Pancreas (tissue), 10 donors: ENCODE measurements around the gene FARS2. TPM values are rescaled to one million over a fixed set of nuclear protein-coding genes. Genes with fewer than 3 reads are reported as not detected.

Experiments
- ATAC-seq, 4 donors: fragments of 200-7000 bp; cut with Tn5 transposase; one replicate each; pipeline versions ENCODE4 v1.8.0 to v1.9.1; 2020; ENCODE audit warnings: mild to moderate bottlenecking in 4 of 4, moderate library complexity in 4 of 4
- DNase-seq, 6 donors: peaks; one replicate each; pipeline ENCODE4 v3.0.0-alpha.2; 2020
- FAIRE-seq: peaks from 2 replicates; lab custom pipeline; 2012; peaks lifted over from hg19 to GRCh38; lab: Jason Lieb, UNC
- H3K27ac ChIP-seq, 4 donors: fragments of 200-600 bp; sonication (generic); 1 replicate in 3 of 4; 2 replicates in 1 of 4; pipeline versions ENCODE4 v1.5.0 to v1.8.0; 2020
- H3K27me3 ChIP-seq, 4 donors: fragments of 200-600 bp; one replicate each; pipeline ENCODE4 v1.8.0; 2021
- H3K36me3 ChIP-seq, 3 donors: fragments of 200-600 bp; sonication (generic) in 1 of 3; one replicate each; pipeline versions ENCODE4 v1.5.0 to v1.8.0; 2020 to 2021
- H3K4me1 ChIP-seq, 3 donors: fragments of 200-600 bp; one replicate each; pipeline ENCODE4 v1.8.0; 2021
- H3K4me3 ChIP-seq, 4 donors: fragments of 200-600 bp; sonication (generic) in 2 of 4; one replicate each; pipeline versions ENCODE4 v1.5.0 to v1.8.0; 2020 to 2021
- H3K9me3 ChIP-seq, 4 donors: fragments of 200-600 bp; one replicate each; pipeline ENCODE4 v1.8.0; 2021
- WGBS, 2 donors: extraction: QIAGEN DNeasy Blood & Tissue Kit; methylation state at CpG; one replicate each; pipeline ENCODE4 v1.1.7; 2013; 5-methylcytosine and 5-hydroxymethylcytosine counted together
- intact Hi-C, 3 donors: fragments of 100-400 bp; cut with DNase I; formaldehyde crosslinking; loops; one replicate each; pipeline versions ENCODE4 v1.11.1 to v1.14.2; 2022
- polyA plus RNA-seq, 2 donors: library from polyadenylated mRNA; stranded (reverse); fragments of 200-250 nt; gene quantifications; one replicate each; pipeline ENCODE4 v1.2.3, GENCODE V29; 2013
- total RNA-seq, 6 donors: library from RNA; stranded (reverse); fragmentation: NEBNext Ultra II Directional in 4 of 6; extraction: Animal tissue kit (Norgen Biotek cat#: 25700) in 4 of 6; gene quantifications; one replicate each; pipeline versions ENCODE4 v1.2.1 to v1.2.4, GENCODE V29; 2021 to 2023
- TF ChIP-seq, protein P1 (sequence below), 4 donors: fragments of 200-600 bp; sonication (generic) in 3 of 4; IDR thresholded peaks; one replicate each; pipeline versions ENCODE4 v1.5.0 to v1.8.0; 2021; ENCODE audit warnings: antibody characterized with exemption in 4 of 4
- donor health status: healthy with polysubstance abuse.
- donor health status: DM: no; HTN: no; CAD: no; lungs with moderate emphysema.
- donor health status: DM: no; HTN: no; CAD: no.
- donor health status: control.
- donor health status: control.
- donor health status: Bipolar disorder and iron deficiency.
- donor health status: DM: yes; HTN: yes; CAD: no.
- donor health status: DM: no; HTN: no; CAD: no.
- donor health status: DM: no; HTN: no; CAD: no.
- donor health status: DM: yes; HTN: yes; CAD: no.

The FARS2 gene
- total and polyA plus RNA-seq, 8 donors = 4.1 to 10.3 (median 7.5) TPM

- no peak for ATAC-seq
- DNase-seq = no peak
- no peak for FAIRE-seq
- no peaks in the 10 kb centered on the region for H3K9me3 ChIP-seq
- intact Hi-C loops = no loop called here
- no peaks in the 10 kb centered on the region for H3K4me1 ChIP-seq
- TF ChIP-seq, protein P1, sequence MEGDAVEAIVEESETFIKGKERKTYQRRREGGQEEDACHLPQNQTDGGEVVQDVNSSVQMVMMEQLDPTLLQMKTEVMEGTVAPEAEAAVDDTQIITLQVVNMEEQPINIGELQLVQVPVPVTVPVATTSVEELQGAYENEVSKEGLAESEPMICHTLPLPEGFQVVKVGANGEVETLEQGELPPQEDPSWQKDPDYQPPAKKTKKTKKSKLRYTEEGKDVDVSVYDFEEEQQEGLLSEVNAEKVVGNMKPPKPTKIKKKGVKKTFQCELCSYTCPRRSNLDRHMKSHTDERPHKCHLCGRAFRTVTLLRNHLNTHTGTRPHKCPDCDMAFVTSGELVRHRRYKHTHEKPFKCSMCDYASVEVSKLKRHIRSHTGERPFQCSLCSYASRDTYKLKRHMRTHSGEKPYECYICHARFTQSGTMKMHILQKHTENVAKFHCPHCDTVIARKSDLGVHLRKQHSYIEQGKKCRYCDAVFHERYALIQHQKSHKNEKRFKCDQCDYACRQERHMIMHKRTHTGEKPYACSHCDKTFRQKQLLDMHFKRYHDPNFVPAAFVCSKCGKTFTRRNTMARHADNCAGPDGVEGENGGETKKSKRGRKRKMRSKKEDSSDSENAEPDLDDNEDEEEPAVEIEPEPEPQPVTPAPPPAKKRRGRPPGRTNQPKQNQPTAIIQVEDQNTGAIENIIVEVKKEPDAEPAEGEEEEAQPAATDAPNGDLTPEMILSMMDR (IDR thresholded peaks at IDR 0.05) = no peak
- H3K4me3 ChIP-seq = no peak overlapping the region
- no peaks in the 10 kb centered on the region for H3K27me3 ChIP-seq
- no peak overlapping the region for H3K27ac ChIP-seq
- H3K36me3 ChIP-seq = no peaks in the 10 kb centered on the region
- 70 to 72% methylated on average over 2 of the region's 2 CpGs for WGBS, 2 donors
Observed at GRCh38 chr6:5486214-5486613, 224.9 kb downstream of the FARS2 start.

GRCh38 chr6:5490501-5491069 lies 229.3 kb downstream of the FARS2 start:
- TF ChIP-seq, protein P1 (IDR thresholded peaks at IDR 0.05) = no peak
- Histone ChIP-seq H3K27ac (no peak overlapping the region), H3K27me3 (no peaks in the 10 kb centered on the region), H3K36me3 (no peaks in the 10 kb centered on the region), H3K4me3 (no peak overlapping the region), H3K4me1 (no peaks in the 10 kb centered on the region), H3K9me3 (no peaks in the 10 kb centered on the region)
- WGBS, 2 donors = 96 to 97% methylated on average over 1 of the region's 1 CpG
- intact Hi-C loops = no loop called here
- FAIRE-seq = no peak
- no peak for DNase-seq
- no peak for ATAC-seq

- FAIRE-seq = no peak
- no peak overlapping the region for H3K27ac ChIP-seq
- H3K4me3 ChIP-seq = no peak overlapping the region
- DNase-seq = no peak
- TF ChIP-seq, protein P1 (IDR thresholded peaks at IDR 0.05) = no peak
- no peaks in the 10 kb centered on the region for H3K9me3 ChIP-seq
- H3K36me3 ChIP-seq = no peaks in the 10 kb centered on the region
- intact Hi-C loops = no loop called here
- no peaks in the 10 kb centered on the region for H3K4me1 ChIP-seq
- ATAC-seq = no peak
- 70 to 72% methylated on average over 2 of the region's 2 CpGs for WGBS, 2 donors
- H3K27me3 ChIP-seq = no peaks in the 10 kb centered on the region
Observed at GRCh38 chr6:5492356-5492755, 231.0 kb downstream of the FARS2 start.

DNA sequence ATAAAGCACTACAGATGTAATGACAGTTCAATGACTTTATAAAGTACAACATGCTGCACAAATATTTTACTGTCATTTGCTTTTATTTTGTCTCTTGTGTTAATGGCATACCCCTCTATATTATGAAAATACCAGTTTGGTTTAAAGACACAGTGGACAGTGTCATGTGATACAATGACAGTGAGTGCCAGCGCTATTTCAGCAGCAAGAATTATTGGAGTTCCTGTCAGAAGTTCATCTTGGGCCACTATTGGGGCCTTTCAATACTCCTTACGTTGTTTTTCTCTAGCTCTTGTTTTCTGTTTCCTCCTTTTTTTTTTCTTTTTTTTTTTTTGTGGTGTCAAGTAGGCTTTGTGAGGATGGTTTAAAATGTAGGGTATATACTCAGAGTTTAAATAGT lies 232.5 kb downstream of the FARS2 start:
- 97 to 98% methylated on average over 2 of the region's 2 CpGs for WGBS, 2 donors
- TF ChIP-seq, protein P1 (IDR thresholded peaks at IDR 0.05) = no peak

GRCh38 chr6:5497896-5498578 lies 236.7 kb downstream of the FARS2 start:
- Histone ChIP-seq H3K27me3 (no peaks in the 10 kb centered on the region), H3K4me3 (no peak overlapping the region), H3K4me1 (no peaks in the 10 kb centered on the region), H3K9me3 (no peaks in the 10 kb centered on the region), H3K36me3 (no peaks in the 10 kb centered on the region), H3K27ac (no peak overlapping the region)
- DNase-seq (no peak), FAIRE-seq (no peak), ATAC-seq (no peak)
- intact Hi-C loops = no loop called here
- TF ChIP-seq, protein P1 (IDR thresholded peaks at IDR 0.05) = no peak
- 91 to 93% methylated on average over 10 of the region's 10 CpGs for WGBS, 2 donors

More for the DNA sequence above, 232.5 kb downstream of the FARS2 start:
- intact Hi-C loops = no loop called here
- FAIRE-seq (no peak), ATAC-seq (no peak), DNase-seq (no peak)
- H3K27me3 ChIP-seq = no peaks in the 10 kb centered on the region
- no peak overlapping the region for H3K27ac ChIP-seq
- H3K36me3 ChIP-seq = no peaks in the 10 kb centered on the region
- no peaks in the 10 kb centered on the region for H3K4me1 ChIP-seq
- H3K9me3 ChIP-seq = no peaks in the 10 kb centered on the region
- no peak overlapping the region for H3K4me3 ChIP-seq
